Measurements from ENCODE around the gene RBMS3.
"Not testable (repeated sequence)": the region's sequence is repeated elsewhere in the genome, so short reads cannot be mapped to it uniquely, and the experiment has no call there.

The RBMS3 gene

GRCh38 chr3:29521751-29522150 lies 240.9 kb downstream of the RBMS3 start:
- no peak for DNase-seq
- no peak overlapping the region for H2BK5ac ChIP-seq (ENCODE audit: low read depth, low read length, poor library complexity)
- no peak overlapping the region for H3K9ac ChIP-seq (ENCODE audit: low read length)
- H3K4me2 ChIP-seq (ENCODE audit: low read length): no peak overlapping the region
- H2BK12ac ChIP-seq (ENCODE audit: low read length): no peak overlapping the region
- no peak overlapping the region for H3K4me3 ChIP-seq (ENCODE audit: low read depth, low read length)
- H3K36me3 ChIP-seq (ENCODE audit: control insufficient read depth in 1 of 2, insufficient read depth in 2 of 2, low read length in 2 of 2): no peaks in the 10 kb centered on the region
- no peak overlapping the region for H3K18ac ChIP-seq (ENCODE audit: low read length)
- H4K8ac ChIP-seq (ENCODE audit: low read depth, low read length): no peak overlapping the region
- no peaks in the 10 kb centered on the region for H3K79me2 ChIP-seq (ENCODE audit: control insufficient read depth, insufficient read depth, low read length, poor library complexity)
- H3K4me1 ChIP-seq (ENCODE audit: control insufficient read depth in 1 of 2, insufficient read depth in 2 of 2, low read length in 2 of 2): no peaks in the 10 kb centered on the region
- H3K27me3 ChIP-seq (ENCODE audit: insufficient read depth, low read length): no peaks in the 10 kb centered on the region
- H3K79me1 ChIP-seq (ENCODE audit: low read length): no peaks in the 10 kb centered on the region
- H3K4ac ChIP-seq (ENCODE audit: low read depth, low read length): no peak overlapping the region
- no peak overlapping the region for H2BK120ac ChIP-seq (ENCODE audit: insufficient read depth, low read length, poor library complexity)
- no peak overlapping the region for H2AK5ac ChIP-seq (ENCODE audit: low read length)
- no peak overlapping the region for H4K12ac ChIP-seq (ENCODE audit: low read depth, low read length)
- H3K23ac ChIP-seq (ENCODE audit: low read length): no peak overlapping the region
- WGBS (ENCODE audit: extremely low coverage, insufficient coverage, insufficient read length): no CpG with 5 or more reads among the region's 2 CpGs
- H3K9me3 ChIP-seq (ENCODE audit: insufficient read depth, low read depth, low read length): no peaks in the 10 kb centered on the region
- H4K91ac ChIP-seq (ENCODE audit: low read depth, low read length): no peak overlapping the region
- H2AFZ ChIP-seq (ENCODE audit: insufficient read depth, low read length, poor library complexity): no peak overlapping the region
- no peak overlapping the region for H3K27ac ChIP-seq (ENCODE audit: low read depth, low read length)
- H3K14ac ChIP-seq (ENCODE audit: low read length): no peak overlapping the region

GRCh38 chr3:29524433-29524832 lies 243.6 kb downstream of the RBMS3 start:
- not testable (repeated sequence) for H3K27me3 ChIP-seq (ENCODE audit: insufficient read depth, low read length); H3K14ac ChIP-seq (ENCODE audit: low read length); H3K4me1 ChIP-seq (ENCODE audit: control insufficient read depth in 1 of 2, insufficient read depth in 2 of 2, low read length in 2 of 2); H4K91ac ChIP-seq (ENCODE audit: low read depth, low read length); H3K4ac ChIP-seq (ENCODE audit: low read depth, low read length); H3K36me3 ChIP-seq (ENCODE audit: control insufficient read depth in 1 of 2, insufficient read depth in 2 of 2, low read length in 2 of 2); H2AFZ ChIP-seq (ENCODE audit: insufficient read depth, low read length, poor library complexity); H4K12ac ChIP-seq (ENCODE audit: low read depth, low read length); H3K23ac ChIP-seq (ENCODE audit: low read length); H2AK5ac ChIP-seq (ENCODE audit: low read length); H3K27ac ChIP-seq (ENCODE audit: low read depth, low read length); H4K8ac ChIP-seq (ENCODE audit: low read depth, low read length); DNase-seq; H3K4me3 ChIP-seq (ENCODE audit: low read depth, low read length); H3K79me1 ChIP-seq (ENCODE audit: low read length); H3K9ac ChIP-seq (ENCODE audit: low read length); H3K4me2 ChIP-seq (ENCODE audit: low read length); H3K9me3 ChIP-seq (ENCODE audit: insufficient read depth, low read depth, low read length); H2BK5ac ChIP-seq (ENCODE audit: low read depth, low read length, poor library complexity); H2BK120ac ChIP-seq (ENCODE audit: insufficient read depth, low read length, poor library complexity); H2BK12ac ChIP-seq (ENCODE audit: low read length); H3K79me2 ChIP-seq (ENCODE audit: control insufficient read depth, insufficient read depth, low read length, poor library complexity); H3K18ac ChIP-seq (ENCODE audit: low read length)
- WGBS (ENCODE audit: extremely low coverage, insufficient coverage, insufficient read length): no CpG with 5 or more reads among the region's 10 CpGs

GRCh38 chr3:29525254-29525881 lies 244.5 kb downstream of the RBMS3 start:
- Histone ChIP-seq H3K9me3 (ENCODE audit: insufficient read depth, low read depth, low read length) (no peaks in the 10 kb centered on the region), H3K14ac (ENCODE audit: low read length) (no peak overlapping the region), H3K4me2 (ENCODE audit: low read length) (no peak overlapping the region), H3K79me2 (ENCODE audit: control insufficient read depth, insufficient read depth, low read length, poor library complexity) (no peaks in the 10 kb centered on the region), H2AK5ac (ENCODE audit: low read length) (no peak overlapping the region), H2BK12ac (ENCODE audit: low read length) (no peak overlapping the region), H3K27ac (ENCODE audit: low read depth, low read length) (no peak overlapping the region), H3K27me3 (ENCODE audit: insufficient read depth, low read length) (no peaks in the 10 kb centered on the region), H2BK5ac (ENCODE audit: low read depth, low read length, poor library complexity) (no peak overlapping the region), H2BK120ac (ENCODE audit: insufficient read depth, low read length, poor library complexity) (no peak overlapping the region), H3K36me3 (ENCODE audit: control insufficient read depth in 1 of 2, insufficient read depth in 2 of 2, low read length in 2 of 2) (no peaks in the 10 kb centered on the region), H2AFZ (ENCODE audit: insufficient read depth, low read length, poor library complexity) (no peak overlapping the region), H3K9ac (ENCODE audit: low read length) (no peak overlapping the region), H4K12ac (ENCODE audit: low read depth, low read length) (no peak overlapping the region), H3K23ac (ENCODE audit: low read length) (no peak overlapping the region), H3K18ac (ENCODE audit: low read length) (no peak overlapping the region), H3K4ac (ENCODE audit: low read depth, low read length) (no peak overlapping the region), H3K4me1 (ENCODE audit: control insufficient read depth in 1 of 2, insufficient read depth in 2 of 2, low read length in 2 of 2) (no peaks in the 10 kb centered on the region), H4K91ac (ENCODE audit: low read depth, low read length) (no peak overlapping the region), H3K4me3 (ENCODE audit: low read depth, low read length) (no peak overlapping the region), H4K8ac (ENCODE audit: low read depth, low read length) (no peak overlapping the region), H3K79me1 (ENCODE audit: low read length) (no peaks in the 10 kb centered on the region)
- no peak for DNase-seq
- no CpG with 5 or more reads among the region's 1 CpG for WGBS (ENCODE audit: extremely low coverage, insufficient coverage, insufficient read length)

GRCh38 chr3:29527246-29527645 lies 246.4 kb downstream of the RBMS3 start:
- no CpG with 5 or more reads among the region's 1 CpG for WGBS (ENCODE audit: extremely low coverage, insufficient coverage, insufficient read length)
- H4K91ac ChIP-seq (ENCODE audit: low read depth, low read length): no peak overlapping the region

More at GRCh38 chr3:29527246-29527645, 246.4 kb downstream of the RBMS3 start:
- no peak overlapping the region for H3K4ac ChIP-seq (ENCODE audit: low read depth, low read length)
- H2AK5ac ChIP-seq (ENCODE audit: low read length): no peak overlapping the region
- H4K8ac ChIP-seq (ENCODE audit: low read depth, low read length): no peak overlapping the region
- H2BK12ac ChIP-seq (ENCODE audit: low read length): no peak overlapping the region
- no peak overlapping the region for H3K9ac ChIP-seq (ENCODE audit: low read length)
- H3K79me1 ChIP-seq (ENCODE audit: low read length): no peaks in the 10 kb centered on the region
- H3K27ac ChIP-seq (ENCODE audit: low read depth, low read length): no peak overlapping the region
- no peak overlapping the region for H3K14ac ChIP-seq (ENCODE audit: low read length)
- no peak overlapping the region for H3K4me2 ChIP-seq (ENCODE audit: low read length)
- H3K79me2 ChIP-seq (ENCODE audit: control insufficient read depth, insufficient read depth, low read length, poor library complexity): no peaks in the 10 kb centered on the region
- no peaks in the 10 kb centered on the region for H3K9me3 ChIP-seq (ENCODE audit: insufficient read depth, low read depth, low read length)
- no peak for DNase-seq
- no peaks in the 10 kb centered on the region for H3K36me3 ChIP-seq (ENCODE audit: control insufficient read depth in 1 of 2, insufficient read depth in 2 of 2, low read length in 2 of 2)
- no peaks in the 10 kb centered on the region for H3K27me3 ChIP-seq (ENCODE audit: insufficient read depth, low read length)
- no peaks in the 10 kb centered on the region for H3K4me1 ChIP-seq (ENCODE audit: control insufficient read depth in 1 of 2, insufficient read depth in 2 of 2, low read length in 2 of 2)
- no peak overlapping the region for H4K12ac ChIP-seq (ENCODE audit: low read depth, low read length)
- no peak overlapping the region for H3K4me3 ChIP-seq (ENCODE audit: low read depth, low read length)
- H2BK5ac ChIP-seq (ENCODE audit: low read depth, low read length, poor library complexity): no peak overlapping the region
- H3K18ac ChIP-seq (ENCODE audit: low read length): no peak overlapping the region
- H3K23ac ChIP-seq (ENCODE audit: low read length): no peak overlapping the region
- H2BK120ac ChIP-seq (ENCODE audit: insufficient read depth, low read length, poor library complexity): no peak overlapping the region
- H2AFZ ChIP-seq (ENCODE audit: insufficient read depth, low read length, poor library complexity): no peak overlapping the region
